ENCODE results near the gene TUFT1.
"Not testable (repeated sequence)": the region's sequence is repeated elsewhere in the genome, so short reads cannot be mapped to it uniquely, and the experiment has no call there.

The TUFT1 gene

GRCh38 chr1:151581921-151582320, 41.8 kb downstream of the TUFT1 start:
- no peak for FAIRE-seq

- no peak for FAIRE-seq
Measured at GRCh38 chr1:151583796-151584195, 43.7 kb downstream of the TUFT1 start.

- FAIRE-seq = no peak
Measured at GRCh38 chr1:151584278-151584677, 44.2 kb downstream of the TUFT1 start.

- FAIRE-seq = no peak
Measured at GRCh38 chr1:151584780-151585179, 44.7 kb downstream of the TUFT1 start.

- FAIRE-seq = no peak
Measured at GRCh38 chr1:151585622-151586021, 45.5 kb downstream of the TUFT1 start.

GRCh38 chr1:151590961-151591360, 50.9 kb downstream of the TUFT1 start:
- FAIRE-seq = no peak

- no peak for FAIRE-seq
Measured at GRCh38 chr1:151593730-151594129, 53.6 kb downstream of the TUFT1 start.

GRCh38 chr1:151594143-151594625, 54.1 kb downstream of the TUFT1 start:
- FAIRE-seq = no peak

GRCh38 chr1:151596166-151596953, 56.3 kb downstream of the TUFT1 start:
- FAIRE-seq = no peak

GRCh38 chr1:151602550-151602949, 62.4 kb downstream of the TUFT1 start:
- not testable (repeated sequence) for FAIRE-seq

- FAIRE-seq = no peak
Measured at GRCh38 chr1:151604291-151604690, 64.2 kb downstream of the TUFT1 start.

- no peak for FAIRE-seq
Measured at GRCh38 chr1:151606384-151606783, 66.3 kb downstream of the TUFT1 start.

GRCh38 chr1:151606857-151607256, 66.7 kb downstream of the TUFT1 start:
- no peak for FAIRE-seq

GRCh38 chr1:151610142-151610541, 70.0 kb downstream of the TUFT1 start:
- FAIRE-seq = no peak

- FAIRE-seq = no peak
Measured at GRCh38 chr1:151611288-151611790, 71.2 kb downstream of the TUFT1 start.

- no peak for FAIRE-seq
Measured at GRCh38 chr1:151611832-151612500, 71.9 kb downstream of the TUFT1 start, which contains the start of gene SNX27. Gene SNX27 (plus strand): TSS chr1:151612050. CDS start chr1:151612202, 152 bp downstream.

- no peak for FAIRE-seq
Measured at GRCh38 chr1:151612501-151613281, 72.6 kb downstream of the TUFT1 start.

- no peak for FAIRE-seq
Measured at GRCh38 chr1:151613282-151613780, 73.2 kb downstream of the TUFT1 start.

- FAIRE-seq = no peak
Measured at GRCh38 chr1:151615711-151616504, 75.8 kb downstream of the TUFT1 start.

GRCh38 chr1:151616505-151616849, 76.4 kb downstream of the TUFT1 start:
- no peak for FAIRE-seq

GRCh38 chr1:151618003-151618402, 77.9 kb downstream of the TUFT1 start:
- FAIRE-seq = no peak

- FAIRE-seq = no peak
Measured at GRCh38 chr1:151618470-151618869, 78.4 kb downstream of the TUFT1 start.
